DND-41 (cell line): Measurements from ENCODE around the gene ZNF581.

ENCODE experiments used
- EZH2 ChIP-seq: IDR thresholded peaks from 3 replicates; pipeline ENCODE4 v1.6.1; 2012; ENCODE audit warnings: borderline replicate concordance, low read depth, mild to moderate bottlenecking, moderate library complexity, low read length, inconsistent platforms; ENCODE audit not compliant: severe bottlenecking
- TF ChIP-seq, protein P1 (sequence below): IDR thresholded peaks from 2 replicates; pipeline ENCODE4 v1.5.1; 2012; ENCODE audit warnings: borderline replicate concordance, low read length, moderate library complexity, mild to moderate bottlenecking; ENCODE audit not compliant: poor library complexity, severe bottlenecking; ENCODE audit errors: extremely low read depth

DNA sequence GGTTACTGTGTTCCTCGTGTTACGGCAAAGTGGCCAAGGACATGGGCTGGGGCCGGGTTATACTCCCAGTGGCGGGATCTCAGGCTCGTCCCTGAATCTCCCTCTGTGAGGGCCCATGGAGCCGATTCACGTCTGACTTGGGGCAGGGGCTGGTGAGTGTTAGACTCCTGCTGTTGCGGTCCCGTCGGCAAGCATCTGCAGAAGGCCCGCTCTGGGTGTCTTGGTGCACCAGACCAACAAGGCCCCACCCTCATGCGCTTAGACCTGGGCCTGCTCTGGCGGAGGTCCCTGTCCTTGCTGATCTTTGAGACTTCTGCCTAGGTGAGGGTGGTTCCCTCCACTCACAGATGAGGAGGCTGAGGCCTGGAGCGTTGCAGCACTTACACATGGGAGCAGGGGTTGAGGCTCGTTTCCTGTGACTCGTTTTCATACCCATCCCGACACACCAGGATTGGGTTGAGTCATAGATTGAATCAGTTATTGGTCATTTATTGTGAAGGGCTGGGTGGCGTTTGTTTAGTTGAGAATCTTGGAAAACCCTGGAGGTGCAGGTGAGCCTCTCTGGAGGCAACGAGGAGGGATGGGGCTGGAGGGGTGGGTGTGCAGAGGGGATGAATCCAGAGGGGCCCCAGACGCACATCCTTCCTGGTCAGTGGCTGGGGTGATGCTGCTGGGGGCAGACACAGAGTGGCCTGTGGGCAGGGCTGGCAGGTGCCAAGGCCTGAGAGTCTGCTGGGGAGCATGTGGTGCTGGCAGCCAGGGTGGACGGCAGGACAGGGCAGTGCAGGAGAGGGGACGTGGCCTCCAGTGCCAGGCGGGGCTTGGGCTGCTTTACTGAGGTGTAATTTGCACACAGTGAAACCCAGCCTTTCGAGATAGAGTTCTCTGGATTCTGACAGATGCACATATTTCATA is 36.2 kb downstream of the ZNF581 start:
- TF ChIP-seq, protein P1, sequence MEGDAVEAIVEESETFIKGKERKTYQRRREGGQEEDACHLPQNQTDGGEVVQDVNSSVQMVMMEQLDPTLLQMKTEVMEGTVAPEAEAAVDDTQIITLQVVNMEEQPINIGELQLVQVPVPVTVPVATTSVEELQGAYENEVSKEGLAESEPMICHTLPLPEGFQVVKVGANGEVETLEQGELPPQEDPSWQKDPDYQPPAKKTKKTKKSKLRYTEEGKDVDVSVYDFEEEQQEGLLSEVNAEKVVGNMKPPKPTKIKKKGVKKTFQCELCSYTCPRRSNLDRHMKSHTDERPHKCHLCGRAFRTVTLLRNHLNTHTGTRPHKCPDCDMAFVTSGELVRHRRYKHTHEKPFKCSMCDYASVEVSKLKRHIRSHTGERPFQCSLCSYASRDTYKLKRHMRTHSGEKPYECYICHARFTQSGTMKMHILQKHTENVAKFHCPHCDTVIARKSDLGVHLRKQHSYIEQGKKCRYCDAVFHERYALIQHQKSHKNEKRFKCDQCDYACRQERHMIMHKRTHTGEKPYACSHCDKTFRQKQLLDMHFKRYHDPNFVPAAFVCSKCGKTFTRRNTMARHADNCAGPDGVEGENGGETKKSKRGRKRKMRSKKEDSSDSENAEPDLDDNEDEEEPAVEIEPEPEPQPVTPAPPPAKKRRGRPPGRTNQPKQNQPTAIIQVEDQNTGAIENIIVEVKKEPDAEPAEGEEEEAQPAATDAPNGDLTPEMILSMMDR: no peak
- TF ChIP-seq EZH2: no peak
